Osteocyte (in vitro differentiated cells): ENCODE data around the gene NOL12. TPM values are rescaled to one million over a fixed set of nuclear protein-coding genes. Genes with fewer than 3 reads are reported as not detected.
A peak's percentile ranks its signal among the peaks of the same experiment; 100 is the strongest.

ENCODE experiments used
- DNase-seq: peaks from one replicate; pipeline ENCODE4 v3.0.0; 2021; ENCODE audit warnings: mixed read lengths; ENCODE audit not compliant: unreplicated experiment; ENCODE audit errors: extremely low spot score
- H3K27ac Mint-ChIP-seq: one replicate; pipeline ENCODE4 v1.8.0; 2021; ENCODE audit warnings: mild to moderate bottlenecking, mixed read lengths; ENCODE audit not compliant: unreplicated experiment
- H3K27me3 Mint-ChIP-seq: one replicate; pipeline ENCODE4 v1.8.0; 2021; ENCODE audit warnings: mixed read lengths; ENCODE audit not compliant: unreplicated experiment
- H3K36me3 Mint-ChIP-seq: one replicate; pipeline ENCODE4 v1.8.0; 2021; ENCODE audit warnings: mixed read lengths; ENCODE audit not compliant: unreplicated experiment
- H3K4me1 Mint-ChIP-seq: one replicate; pipeline ENCODE4 v1.8.0; 2021; ENCODE audit warnings: mixed read lengths; ENCODE audit not compliant: unreplicated experiment
- H3K4me3 Mint-ChIP-seq: one replicate; pipeline ENCODE4 v1.8.0; 2021; ENCODE audit warnings: mild to moderate bottlenecking, moderate library complexity, mixed read lengths; ENCODE audit not compliant: unreplicated experiment
- H3K9me3 Mint-ChIP-seq: one replicate; pipeline ENCODE4 v1.8.0; 2021; ENCODE audit warnings: mixed read lengths; ENCODE audit not compliant: unreplicated experiment
- total RNA-seq: library from RNA; stranded (reverse); gene quantifications from 2 replicates; pipeline ENCODE4 v1.2.1, GENCODE V29; 2021
- TF ChIP-seq, protein P1 (sequence below): fragments of 200-600 bp; sonication (generic); IDR thresholded peaks from 2 replicates; pipeline ENCODE4 v1.5.0; 2021; ENCODE audit warnings: antibody characterized with exemption, mild to moderate bottlenecking, moderate library complexity

Gene NOL12
- total RNA-seq, 1 donor from 2014 or later = 22.7 TPM

DNA sequence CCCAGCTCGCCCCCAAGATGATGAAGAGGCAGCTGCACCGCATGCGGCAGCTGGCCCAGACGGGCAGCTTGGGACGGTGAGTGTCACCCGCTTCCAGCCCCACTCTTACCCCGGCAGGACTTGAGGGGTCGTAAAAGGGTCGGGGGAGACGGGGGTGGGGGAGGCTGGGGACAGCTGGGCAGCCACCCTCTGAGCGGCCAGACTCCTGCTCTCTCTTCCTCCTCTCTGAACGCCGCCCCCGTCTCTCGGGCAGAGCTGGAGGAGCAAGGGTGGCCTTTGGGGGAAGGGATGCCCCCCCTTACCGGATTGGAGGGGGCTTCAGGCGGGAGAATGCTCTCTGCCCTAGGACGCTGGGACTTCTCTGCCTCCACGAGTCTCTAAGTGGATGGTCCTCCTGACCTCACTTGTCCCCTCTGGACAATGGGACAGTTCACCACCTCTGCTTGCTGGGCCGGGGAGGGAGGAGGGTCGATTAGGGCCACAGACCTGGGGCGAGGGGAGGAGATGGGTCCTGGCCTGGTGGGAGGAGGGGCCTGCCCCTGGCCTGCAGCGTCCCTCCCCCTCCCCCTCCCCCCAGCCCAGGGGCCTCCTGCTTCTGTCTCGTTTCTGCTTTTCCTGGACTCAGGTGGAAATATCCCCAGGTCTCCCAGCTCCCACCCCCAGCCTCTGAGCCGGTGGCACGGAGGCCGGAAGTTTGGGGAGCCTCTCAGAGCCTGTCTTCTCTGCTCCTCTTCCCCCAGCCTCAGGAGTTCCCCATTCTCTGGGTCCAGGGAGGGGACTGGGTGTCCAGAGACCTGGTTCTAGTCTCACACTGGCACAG is 46.2 kb upstream of the NOL12 start:
- Mint-ChIP-seq H3K4me3 (peak overlapping the region; percentile 74), H3K27me3 (no peaks in the 10 kb centered on the region), H3K4me1 (peaks cover 40% of the 10 kb centered on the region), H3K9me3 (no peaks in the 10 kb centered on the region), H3K36me3 (no peaks in the 10 kb centered on the region), H3K27ac (peak overlapping the region; percentile 44)
- DNase-seq = no peak
- TF ChIP-seq, protein P1, sequence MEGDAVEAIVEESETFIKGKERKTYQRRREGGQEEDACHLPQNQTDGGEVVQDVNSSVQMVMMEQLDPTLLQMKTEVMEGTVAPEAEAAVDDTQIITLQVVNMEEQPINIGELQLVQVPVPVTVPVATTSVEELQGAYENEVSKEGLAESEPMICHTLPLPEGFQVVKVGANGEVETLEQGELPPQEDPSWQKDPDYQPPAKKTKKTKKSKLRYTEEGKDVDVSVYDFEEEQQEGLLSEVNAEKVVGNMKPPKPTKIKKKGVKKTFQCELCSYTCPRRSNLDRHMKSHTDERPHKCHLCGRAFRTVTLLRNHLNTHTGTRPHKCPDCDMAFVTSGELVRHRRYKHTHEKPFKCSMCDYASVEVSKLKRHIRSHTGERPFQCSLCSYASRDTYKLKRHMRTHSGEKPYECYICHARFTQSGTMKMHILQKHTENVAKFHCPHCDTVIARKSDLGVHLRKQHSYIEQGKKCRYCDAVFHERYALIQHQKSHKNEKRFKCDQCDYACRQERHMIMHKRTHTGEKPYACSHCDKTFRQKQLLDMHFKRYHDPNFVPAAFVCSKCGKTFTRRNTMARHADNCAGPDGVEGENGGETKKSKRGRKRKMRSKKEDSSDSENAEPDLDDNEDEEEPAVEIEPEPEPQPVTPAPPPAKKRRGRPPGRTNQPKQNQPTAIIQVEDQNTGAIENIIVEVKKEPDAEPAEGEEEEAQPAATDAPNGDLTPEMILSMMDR = no peak

DNA sequence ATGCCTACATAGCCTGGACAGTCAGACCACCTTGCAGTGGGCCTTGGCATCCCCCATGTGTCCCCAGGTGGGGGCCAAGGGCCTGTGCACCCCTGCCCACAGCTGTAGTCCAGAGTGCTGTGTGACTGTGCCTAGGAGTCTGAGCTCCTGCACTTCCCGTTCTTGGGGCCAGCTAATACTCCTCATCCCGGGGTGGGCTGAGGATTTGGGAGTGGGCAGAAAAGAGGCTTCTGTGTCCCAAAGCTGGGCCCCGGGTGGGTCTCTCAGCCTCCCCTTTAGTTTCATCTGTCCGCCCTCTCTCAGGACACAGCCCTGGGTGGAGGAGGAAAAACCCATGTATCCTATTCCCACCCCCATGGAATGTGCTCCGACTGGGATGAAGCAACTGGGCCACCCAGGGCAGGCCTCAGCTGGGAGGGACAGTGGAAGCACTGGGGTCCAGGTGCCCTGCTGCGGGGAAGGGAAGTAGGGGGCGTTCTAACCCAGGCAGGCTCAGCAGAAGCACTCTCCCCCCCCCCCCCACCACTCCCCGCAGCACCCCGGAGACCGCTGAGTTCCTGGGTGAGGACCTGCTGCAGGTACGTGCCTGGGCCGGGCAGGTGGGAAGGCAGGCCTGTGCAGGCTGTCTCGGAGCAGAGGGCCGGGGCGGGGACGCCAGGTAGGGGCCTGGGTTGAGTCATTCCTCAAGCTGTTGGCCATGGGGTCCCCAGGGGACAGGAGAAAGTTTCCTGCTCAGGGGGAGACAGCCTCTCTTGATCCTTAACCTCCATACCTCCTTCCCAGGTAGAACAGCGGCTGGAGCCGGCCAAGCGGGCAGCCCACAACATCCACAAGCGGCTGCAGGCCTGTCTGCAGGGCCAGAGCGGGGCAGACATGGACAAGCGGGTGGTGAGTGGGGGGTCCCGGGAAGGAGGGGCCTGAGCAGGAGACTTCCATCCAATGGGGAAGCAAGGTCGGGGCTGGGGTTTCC is 45.3 kb upstream of the NOL12 start:
- Mint-ChIP-seq H3K4me1 (peaks cover 40% of the 10 kb centered on the region), H3K27ac (no peak overlapping the region), H3K4me3 (peak overlapping the region; percentile 74)

DNA sequence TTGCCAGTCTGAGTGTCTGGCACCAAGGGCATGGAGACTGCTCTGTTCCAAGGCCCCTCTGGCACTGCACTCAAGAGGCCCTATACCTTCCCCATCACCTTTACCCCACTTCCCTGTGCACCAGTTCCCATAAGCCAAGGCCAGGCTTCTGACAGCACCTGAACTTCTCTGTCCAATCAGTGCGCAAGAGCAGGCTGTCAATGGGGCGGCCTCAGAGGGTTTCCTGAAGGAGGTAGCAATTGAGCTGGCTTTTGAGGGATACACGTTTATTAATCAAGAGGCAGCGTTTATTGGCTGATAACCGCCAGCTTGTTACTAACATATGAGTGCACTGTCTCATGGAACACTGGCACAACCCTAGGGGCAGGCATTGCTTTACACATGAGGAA is 44.6 kb upstream of the NOL12 start:
- TF ChIP-seq, protein P1 = no peak
- Mint-ChIP-seq H3K27me3 (no peaks in the 10 kb centered on the region), H3K4me3 (no peak overlapping the region), H3K36me3 (no peaks in the 10 kb centered on the region), H3K9me3 (no peaks in the 10 kb centered on the region), H3K4me1 (peaks cover 33% of the 10 kb centered on the region), H3K27ac (no peak overlapping the region)
- DNase-seq = no peak

More for the DNA sequence above, 45.3 kb upstream of the NOL12 start:
- TF ChIP-seq, protein P1 = no peak
- H3K36me3 Mint-ChIP-seq = no peaks in the 10 kb centered on the region
- H3K27me3 Mint-ChIP-seq = no peaks in the 10 kb centered on the region
- no peak for DNase-seq
- no peaks in the 10 kb centered on the region for H3K9me3 Mint-ChIP-seq

DNA sequence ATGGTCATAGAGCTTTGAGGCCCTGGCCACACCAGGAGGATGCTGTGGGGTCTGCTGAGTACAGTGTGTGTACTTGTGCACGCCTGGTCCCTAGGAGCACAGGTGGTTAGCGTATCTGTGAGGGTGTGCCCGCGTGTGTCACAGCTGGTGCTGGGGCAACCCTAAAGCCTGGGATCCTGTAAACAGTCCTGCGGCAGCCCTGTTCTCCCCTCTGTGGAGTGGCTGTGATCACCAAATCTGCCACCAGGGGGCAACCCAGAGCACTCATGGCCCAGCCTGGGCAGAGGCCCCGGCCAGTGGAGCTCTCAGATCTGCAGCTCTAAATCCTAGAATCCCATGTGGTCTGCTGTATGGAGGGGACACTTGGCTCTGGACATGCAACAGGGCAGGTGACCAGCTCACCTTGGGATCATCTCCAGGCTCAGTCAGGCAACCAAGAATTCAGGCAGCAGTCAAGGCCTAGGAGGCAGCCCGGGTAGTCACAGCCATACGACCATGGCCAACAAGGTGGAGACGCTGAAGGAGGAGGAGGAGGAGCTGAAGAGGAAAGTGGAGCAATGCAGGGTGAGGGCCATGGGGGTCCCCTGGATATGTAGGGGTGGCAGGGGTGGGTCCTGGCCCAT is 42.8 kb upstream of the NOL12 start:
- Mint-ChIP-seq H3K9me3 (no peaks in the 10 kb centered on the region), H3K4me3 (no peak overlapping the region), H3K36me3 (no peaks in the 10 kb centered on the region), H3K4me1 (peaks cover 20% of the 10 kb centered on the region), H3K27ac (no peak overlapping the region), H3K27me3 (no peaks in the 10 kb centered on the region)
- DNase-seq = peak; percentile 96
- TF ChIP-seq, protein P1 = peak; percentile 91
